Jurkat, Clone E6-1 (cell line): ENCODE data around the gene TRPM1. TPM values are rescaled to one million over a fixed set of nuclear protein-coding genes. Genes with fewer than 3 reads are reported as not detected.

ENCODE experiments used
- DNase-seq: peaks from one replicate; pipeline ENCODE4 v3.0.0-alpha.2; 2011; ENCODE audit warnings: low read depth, low spot score
- H3K4me3 ChIP-seq: 2 replicates; pipeline ENCODE4 v1.5.1; 2011; ENCODE audit warnings: mild to moderate bottlenecking, low read length, control low read depth, moderate library complexity
- polyA plus RNA-seq: library from polyadenylated mRNA; unstranded; fragments of >200 nt; gene quantifications from one replicate; pipeline ENCODE4 v1.2.1, GENCODE V29; 2012; ENCODE audit warnings: missing spikeins; ENCODE audit not compliant: insufficient read length, insufficient read depth

Gene TRPM1
- polyA plus RNA-seq, result not detected

DNA sequence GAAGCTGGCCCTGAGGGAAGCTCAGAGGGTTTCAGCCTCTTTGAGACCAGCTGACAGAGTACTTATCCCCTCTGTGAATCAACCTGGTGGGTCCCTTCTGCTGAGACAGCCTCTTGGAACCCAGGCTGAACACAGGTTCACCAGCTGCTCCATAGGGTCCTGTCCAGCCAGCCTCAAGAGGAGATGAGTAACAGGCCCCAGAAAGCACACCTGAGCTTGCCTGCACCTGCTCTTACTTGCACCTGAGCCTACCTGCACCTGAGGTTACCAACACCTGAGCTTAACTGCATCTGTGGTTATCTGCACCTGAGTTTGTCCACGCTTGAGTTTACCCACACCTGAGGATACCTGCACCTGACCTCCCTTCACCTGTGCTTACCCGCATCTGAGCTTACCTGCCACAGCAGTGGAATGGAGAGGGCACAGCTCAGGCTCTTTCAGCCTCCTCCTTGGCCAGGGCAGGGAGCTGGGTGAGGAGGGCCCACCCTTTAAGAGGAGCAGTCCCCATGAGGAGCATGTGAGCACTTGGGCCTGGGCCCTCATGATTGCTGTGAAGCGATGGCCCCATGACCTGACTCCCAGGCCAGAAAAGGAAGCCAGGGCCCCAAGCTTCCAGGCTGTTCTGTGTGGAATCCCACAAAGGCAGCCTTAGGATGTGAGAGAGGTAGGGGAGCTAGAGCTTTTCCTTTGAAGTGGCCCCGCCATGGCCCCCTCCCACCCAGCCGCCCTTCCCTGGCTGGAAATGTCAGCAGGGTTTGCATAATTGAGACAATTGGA lies at the start of gene TRPM1:
Gene TRPM1 (minus strand): TSS at position 464 of the 777 bp plus-strand sequence. CDS start 20,370 bp downstream, outside the sequence.
- DNase-seq, result no peak

GRCh38 chr15:31150732-31151231 lies 49.3 kb upstream of the TRPM1 start:
- H3K4me3 ChIP-seq, result no peak overlapping the region
- DNase-seq, result no peak

More for the DNA sequence above, at the start of gene TRPM1:
- no peak within 1 kb of the TSS for H3K4me3 ChIP-seq

DNA sequence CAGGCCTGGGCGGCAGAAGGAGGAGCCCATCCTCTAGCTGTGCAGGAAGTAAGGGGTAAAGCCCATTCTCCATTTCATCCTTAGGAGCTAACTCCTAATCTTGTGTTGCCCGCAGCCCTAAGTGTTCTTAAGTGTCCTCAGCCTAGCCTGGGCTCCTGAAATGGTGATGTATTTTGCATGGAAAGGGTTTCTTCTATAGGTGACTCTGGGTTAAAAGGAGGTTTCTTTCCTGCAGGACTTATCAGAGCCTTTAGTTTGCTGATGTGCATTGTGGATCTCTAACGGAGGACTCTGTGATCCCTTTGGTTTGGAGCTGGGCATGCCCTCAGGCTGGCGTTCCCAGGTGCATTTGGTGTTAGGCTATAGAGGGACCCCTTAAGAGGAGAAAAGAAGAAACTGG lies 48.5 kb upstream of the TRPM1 start:
- no peak for DNase-seq
- no peak overlapping the region for H3K4me3 ChIP-seq

GRCh38 chr15:31149088-31149505 lies 47.6 kb upstream of the TRPM1 start:
- H3K4me3 ChIP-seq, result no peak overlapping the region
- DNase-seq, result no peak

GRCh38 chr15:31148297-31149087 lies 47.0 kb upstream of the TRPM1 start:
- no peak overlapping the region for H3K4me3 ChIP-seq
- DNase-seq, result peak; percentile 8

- DNase-seq, result no peak
These were observed 46.4 kb upstream of the TRPM1 start for GRCh38 chr15:31147944-31148296.

GRCh38 chr15:31147456-31147855 lies 45.9 kb upstream of the TRPM1 start:
- DNase-seq, result no peak
- H3K4me3 ChIP-seq, result no peak overlapping the region

More at GRCh38 chr15:31147944-31148296, 46.4 kb upstream of the TRPM1 start:
- no peak overlapping the region for H3K4me3 ChIP-seq

DNA sequence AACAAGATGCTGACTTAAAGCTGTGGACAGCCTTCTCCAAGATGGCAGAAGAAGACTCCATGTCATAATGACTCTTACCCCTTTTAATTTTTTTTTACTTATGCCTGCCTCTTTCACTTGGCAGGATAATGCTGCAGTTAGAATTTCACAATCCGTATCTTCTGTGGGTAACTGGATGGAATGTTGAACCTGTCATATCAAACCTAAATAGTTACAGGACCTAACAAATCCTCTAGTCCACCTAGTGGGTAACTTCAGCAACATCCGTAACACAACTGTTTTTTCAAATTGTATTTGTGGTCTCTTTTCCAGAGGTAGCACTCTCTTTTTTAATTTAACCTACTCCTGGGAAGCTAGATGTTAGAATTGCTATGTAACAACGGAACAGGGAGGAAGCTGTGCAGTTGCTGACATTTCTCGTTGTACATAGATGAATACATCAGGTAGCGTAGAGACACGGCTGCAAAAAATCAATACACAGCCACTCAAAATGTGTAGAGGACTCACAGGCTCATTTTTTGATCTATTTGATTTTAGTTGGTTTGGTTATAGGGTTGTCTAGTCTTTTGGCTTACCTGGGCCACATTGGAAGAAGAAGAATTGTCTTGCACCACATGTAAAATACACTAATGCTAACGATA lies 43.9 kb upstream of the TRPM1 start:
- H3K4me3 ChIP-seq, result no peak overlapping the region
- DNase-seq, result peak; percentile 4

DNA sequence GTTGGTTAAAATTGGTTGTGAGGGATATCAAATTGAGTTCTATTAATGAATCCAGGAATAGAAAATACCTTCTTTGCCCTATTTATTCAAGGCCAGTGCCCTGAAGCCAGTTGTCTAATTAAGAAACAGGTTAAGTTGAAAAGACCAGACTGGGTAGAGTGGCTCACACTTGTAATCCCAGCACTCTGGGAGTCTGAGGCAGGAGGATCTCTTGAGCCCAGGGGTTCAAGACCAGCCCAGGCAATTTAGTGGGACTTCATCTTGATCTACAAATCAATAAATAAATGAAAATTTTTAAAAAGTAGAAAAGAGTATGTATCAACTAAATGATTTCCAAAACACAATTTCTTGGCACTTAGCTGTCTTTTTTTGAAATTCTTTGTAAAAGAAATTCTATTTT lies 40.3 kb upstream of the TRPM1 start:
- no peak for DNase-seq
- H3K4me3 ChIP-seq, result no peak overlapping the region

GRCh38 chr15:31136607-31137328 lies 35.2 kb upstream of the TRPM1 start:
- no peak overlapping the region for H3K4me3 ChIP-seq
- no peak for DNase-seq

DNA sequence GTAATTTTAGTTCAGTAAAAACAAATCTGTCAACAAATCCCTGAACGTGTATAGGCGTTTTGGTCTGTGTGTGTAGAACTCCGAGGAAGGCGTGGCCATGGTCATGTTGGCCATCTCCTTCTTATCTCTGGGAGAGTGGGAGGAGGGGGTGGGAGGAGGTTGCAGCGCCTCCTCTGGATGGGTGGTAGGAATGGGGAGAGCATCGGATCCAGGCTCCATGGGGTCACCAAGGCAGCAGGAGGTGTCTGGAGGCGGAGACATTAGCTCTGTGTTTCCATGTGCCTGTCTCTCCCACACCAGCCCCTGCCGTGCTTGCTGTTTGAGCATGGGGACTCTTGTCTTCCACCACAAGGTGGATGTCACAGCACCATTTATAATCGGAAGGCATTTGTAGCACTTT lies 34.5 kb upstream of the TRPM1 start:
- no peak overlapping the region for H3K4me3 ChIP-seq
- DNase-seq, result no peak

GRCh38 chr15:31135523-31135922 lies 34.0 kb upstream of the TRPM1 start:
- DNase-seq, result no peak
- no peak overlapping the region for H3K4me3 ChIP-seq

DNA sequence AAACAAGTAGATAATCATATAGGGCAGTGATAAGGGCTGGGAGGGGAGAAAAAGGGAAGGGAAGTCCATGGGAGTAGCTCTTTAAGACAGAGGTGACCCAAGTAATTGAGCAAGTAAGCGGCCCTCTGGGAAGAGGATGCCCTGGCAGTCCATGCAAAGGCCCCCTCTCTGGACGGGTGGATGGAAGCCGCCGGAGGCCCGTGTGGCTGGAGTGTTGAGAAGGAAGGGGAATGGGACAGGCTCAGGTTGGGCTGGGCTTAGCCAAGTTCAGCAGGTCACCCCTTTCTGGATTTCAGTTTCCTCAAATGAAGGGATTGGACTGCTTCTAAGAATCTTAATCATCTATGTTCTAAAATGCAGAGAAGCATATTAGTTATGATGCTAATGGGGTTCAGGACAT lies 32.4 kb upstream of the TRPM1 start:
- DNase-seq, result no peak
- no peak overlapping the region for H3K4me3 ChIP-seq

- no peak for DNase-seq
These were observed 30.4 kb upstream of the TRPM1 start for GRCh38 chr15:31131853-31132375.

DNA sequence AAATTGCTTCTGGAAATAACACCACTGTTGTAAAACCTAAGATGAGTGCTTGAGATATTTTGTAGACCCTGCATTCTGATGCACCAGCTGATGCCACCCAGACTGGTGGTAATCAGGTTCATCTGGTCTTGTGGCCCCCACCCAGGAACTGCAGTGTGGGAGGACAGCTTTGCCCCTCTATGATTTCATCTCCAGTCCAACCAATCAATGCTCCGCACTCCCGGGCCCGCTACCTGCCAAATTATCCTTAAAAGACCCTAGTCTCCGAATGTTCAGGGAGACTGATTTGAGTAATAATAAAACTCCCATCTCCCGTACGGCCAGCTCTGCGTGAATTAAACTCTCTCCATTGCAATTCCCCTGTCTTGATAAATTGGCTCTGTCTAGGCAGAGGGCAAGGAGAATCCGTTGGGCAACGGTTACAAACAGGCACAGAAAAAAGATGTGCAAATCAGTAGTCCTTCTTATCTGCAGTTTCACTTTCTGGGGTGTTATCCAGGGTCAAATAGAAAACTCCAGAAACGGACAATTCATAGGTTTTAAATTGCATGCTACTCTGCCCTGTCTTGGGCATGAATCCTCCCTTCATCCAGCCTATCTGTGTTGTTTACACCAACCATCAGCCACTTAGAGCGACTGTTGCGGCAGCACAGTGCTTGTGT lies 29.2 kb upstream of the TRPM1 start:
- no peak for DNase-seq
- no peak overlapping the region for H3K4me3 ChIP-seq

More at GRCh38 chr15:31131853-31132375, 30.4 kb upstream of the TRPM1 start:
- H3K4me3 ChIP-seq, result no peak overlapping the region

- H3K4me3 ChIP-seq, result no peak overlapping the region
- no peak for DNase-seq
These were observed 28.3 kb upstream of the TRPM1 start for GRCh38 chr15:31129769-31130303.

- peak; percentile 39 for DNase-seq
- no peak overlapping the region for H3K4me3 ChIP-seq
These were observed 27.6 kb upstream of the TRPM1 start for GRCh38 chr15:31128919-31129768.
